HCT116 (cell line): ENCODE results near the gene TXNDC15. TPM values are rescaled to one million over a fixed set of nuclear protein-coding genes. Genes with fewer than 3 reads are reported as not detected.

Source experiments
- ATAC-seq: fragments of 200-7000 bp; cut with Tn5 transposase; 2 replicates; pipeline ENCODE4 v1.9.1; 2020; ENCODE audit warnings: mild to moderate bottlenecking, moderate library complexity
- BruUV-seq: library from RNA; stranded (reverse); fragments of 400-500 nt; replicated peaks from 2 replicates; lab custom pipeline; 2021; lab: Mats Ljungman, UMichigan
- CTCF ChIA-PET: fragments of 300-600 bp; sonication (Branson Sonifier 250); formaldehyde crosslinking; loops from one replicate; lab custom pipeline; 2021; ENCODE audit warnings: antibody characterized with exemption; lab: Charles Lee
- POLR2A ChIA-PET: fragments of 300-600, 350-600 bp; sonication (Branson Sonifier 250); formaldehyde crosslinking; loops from one replicate; lab custom pipeline; 2021; ENCODE audit warnings: antibody characterized with exemption; lab: Charles Lee
- RAD21 ChIA-PET, 2 experiments: fragments of 300-600 bp; sonication (Branson Sonifier 250); formaldehyde crosslinking; loops; one replicate each; lab custom pipeline; 2023; ENCODE audit warnings: low total read pairs in 2 of 2; ENCODE audit not compliant: uncharacterized antibody in 2 of 2, unreplicated experiment in 2 of 2, low non-redundant PET in 1 of 2; lab: Charles Lee
- DNase-seq: peaks from one replicate; pipeline ENCODE4 v3.0.0-alpha.2; 2010; ENCODE audit warnings: low read depth, low spot score
- H2AFZ ChIP-seq: fragments of 200-600 bp; shearing (Covaris generic), sonication (generic); 2 replicates; pipeline ENCODE4 v1.6.1; 2017; ENCODE audit warnings: low read depth, mixed run types, mixed read lengths, antibody characterized with exemption, low read length; ENCODE audit not compliant: poor library complexity, severe bottlenecking
- H3K27ac ChIP-seq: 2 replicates; pipeline ENCODE4 v1.5.1; 2012; ENCODE audit warnings: low read depth, low read length
- H3K27me3 ChIP-seq: fragments of 200-600 bp; sonication (generic); 2 replicates; pipeline ENCODE4 v1.6.1; 2016; ENCODE audit warnings: mixed run types, low read length, mixed read lengths; ENCODE audit not compliant: insufficient read depth
- H3K36me3 ChIP-seq, 2 experiments: fragments of 200-500 bp in 1 of 2; fragments of 200-600 bp in 1 of 2; sonication (Bioruptor generic) in 1 of 2; sonication (generic) in 1 of 2; 2 replicates each; pipeline versions ENCODE4 v1.5.1 to v1.6.1; 2014 to 2016; ENCODE audit warnings: low read length in 2 of 2, inconsistent platforms in 1 of 2, mixed read lengths in 1 of 2, mixed run types in 1 of 2; ENCODE audit not compliant: insufficient read depth in 2 of 2, control insufficient read depth in 1 of 2
- H3K4me1 ChIP-seq, 2 experiments: fragments of 200-600 bp in 1 of 2; sonication (generic) in 1 of 2; 2 replicates each; pipeline versions ENCODE4 v1.5.1 to v1.6.1; 2012 to 2017; ENCODE audit warnings: low read length in 2 of 2, inconsistent platforms in 1 of 2, mild to moderate bottlenecking in 1 of 2, mixed read lengths in 1 of 2, mixed run types in 1 of 2, moderate library complexity in 1 of 2; ENCODE audit not compliant: insufficient read depth in 2 of 2, control insufficient read depth in 1 of 2
- H3K4me2 ChIP-seq: fragments of 200-600 bp; sonication (generic); 2 replicates; pipeline ENCODE4 v1.6.1; 2017; ENCODE audit warnings: mixed run types, low read length, mixed read lengths
- H3K4me3 ChIP-seq, 2 experiments: fragments of 200-600 bp in 1 of 2; sonication (generic) in 1 of 2; replicated peaks in 1 of 2; 2 replicates each; pipeline ENCODE4 v1.5.1; 2011 to 2016; ENCODE audit warnings: low read length in 2 of 2, control low read depth in 1 of 2, low read depth in 1 of 2, mild to moderate bottlenecking in 1 of 2, mixed read lengths in 1 of 2, mixed run types in 1 of 2
- H3K79me2 ChIP-seq: fragments of 200-600 bp; sonication (generic); 2 replicates; pipeline ENCODE4 v1.6.1; 2017; ENCODE audit warnings: mild to moderate bottlenecking, mixed run types, low read length, moderate library complexity, mixed read lengths; ENCODE audit not compliant: insufficient read depth
- H3K9ac ChIP-seq: fragments of 200-600 bp; sonication (generic); 2 replicates; pipeline ENCODE4 v1.6.1; 2016; ENCODE audit warnings: low read length, mixed read lengths
- H3K9me2 ChIP-seq: fragments of 200-600 bp; sonication (generic), shearing (Covaris generic); 2 replicates; pipeline ENCODE4 v1.6.1; 2017; ENCODE audit warnings: mixed run types, mild to moderate bottlenecking, moderate library complexity; ENCODE audit not compliant: insufficient read depth
- H3K9me3 ChIP-seq, 2 experiments: fragments of 200-500 bp in 1 of 2; fragments of 200-600 bp in 1 of 2; sonication (Bioruptor generic) in 1 of 2; sonication (generic) in 1 of 2; 2 replicates each; pipeline ENCODE4 v1.6.1; 2014 to 2017; ENCODE audit warnings: low read length in 2 of 2, mixed read lengths in 2 of 2, inconsistent platforms in 1 of 2, low read depth in 1 of 2, mild to moderate bottlenecking in 1 of 2, mixed run types in 1 of 2, moderate library complexity in 1 of 2; ENCODE audit not compliant: control insufficient read depth in 1 of 2, insufficient read depth in 1 of 2
- H4K20me1 ChIP-seq: fragments of 200-600 bp; sonication (generic), shearing (Covaris generic); 2 replicates; pipeline ENCODE4 v1.6.1; 2017; ENCODE audit warnings: mixed run types, mild to moderate bottlenecking, moderate library complexity; ENCODE audit not compliant: insufficient read depth
- FOSL1 ChIP-seq: IDR thresholded peaks from 2 replicates; pipeline ENCODE4 v1.6.1; 2012; ENCODE audit warnings: low read depth
- JUND ChIP-seq: IDR thresholded peaks from 2 replicates; pipeline ENCODE4 v1.6.1; 2012
- SP1 ChIP-seq: IDR thresholded peaks from 2 replicates; pipeline ENCODE4 v1.6.1; 2012; ENCODE audit warnings: low read depth
- ZFX ChIP-seq: fragments of 450-650 bp; IDR thresholded peaks from 2 replicates; pipeline ENCODE4 v1.6.1; 2017
- intact Hi-C: fragments of 100-400 bp; cut with micrococcal nuclease; formaldehyde crosslinking; loops from 2 replicates; pipeline ENCODE4 v1.10.0; 2022
- total RNA-seq: library from RNA; stranded (reverse); gene quantifications from one replicate; pipeline ENCODE4 v1.2.1, GENCODE V29; 2021; ENCODE audit not compliant: unreplicated experiment
- TF ChIP-seq, protein P1 (sequence below): IDR thresholded peaks from 2 replicates; pipeline ENCODE4 v1.6.1; 2012; ENCODE audit warnings: low read depth
- TF ChIP-seq, protein P2 (sequence below), 3 experiments: fragments of 200-600 bp in 1 of 3; sonication (generic) in 1 of 3; IDR thresholded peaks in 2 of 3; conservative IDR thresholded peaks in 1 of 3; 2 replicates each; pipeline ENCODE4 v1.5.1; 2012 to 2017; ENCODE audit warnings: low read depth in 2 of 3, low read length in 2 of 3, antibody characterized with exemption in 1 of 3, borderline replicate concordance in 1 of 3, control low read depth in 1 of 3, mild to moderate bottlenecking in 1 of 3, mixed read lengths in 1 of 3, mixed run types in 1 of 3, moderate library complexity in 1 of 3; ENCODE audit not compliant: insufficient read depth in 1 of 3

The TXNDC15 gene
- total RNA-seq, 1 experiment from 2014 or later: 17.8 TPM

DNA sequence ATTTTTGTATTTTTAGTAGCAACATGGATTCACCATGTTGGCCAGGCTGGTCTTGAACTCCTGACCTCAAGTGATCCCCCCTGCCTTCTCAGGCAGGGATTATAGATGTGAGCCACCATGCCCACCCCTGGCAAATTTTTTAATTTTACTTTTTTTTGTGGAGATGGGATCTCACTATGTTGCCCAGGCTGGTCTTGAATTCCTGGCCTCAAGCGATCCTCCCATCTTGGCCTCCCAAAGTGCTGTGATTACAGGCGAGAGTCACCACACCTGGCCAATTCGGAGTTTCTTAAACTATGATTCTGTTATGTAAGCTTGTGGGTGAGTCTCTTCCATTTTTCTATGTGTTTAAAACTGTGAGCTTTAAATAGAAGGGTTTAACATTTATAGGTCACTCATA, 58.3 kb downstream of the TXNDC15 start:
- no peaks in the 10 kb centered on the region for H3K9me3 ChIP-seq
- H3K27me3 ChIP-seq: no peaks in the 10 kb centered on the region
- H3K36me3 ChIP-seq: 0 out of 4 replicates have a peak, but pooled peaks cover 0 to 4% of the 10 kb centered on the region in 2 experiments
- no peak overlapping the region for H3K27ac ChIP-seq
- intact Hi-C loops: no loop called here
- H3K4me2 ChIP-seq: no peak overlapping the region
- no peaks in the 10 kb centered on the region for H3K4me1 ChIP-seq
- no peak for ATAC-seq
- H3K79me2 ChIP-seq: no peaks in the 10 kb centered on the region
- no peak overlapping the region for H3K4me3 ChIP-seq
- DNase-seq: no peak
- H2AFZ ChIP-seq: no peak overlapping the region
- BruUV-seq: no TSS peak
- ChIA-PET CTCF (no interaction called here), POLR2A (no interaction called here), RAD21 (no interaction called here)
- no peak for TF ChIP-seq SP1
- TF ChIP-seq, protein P1, sequence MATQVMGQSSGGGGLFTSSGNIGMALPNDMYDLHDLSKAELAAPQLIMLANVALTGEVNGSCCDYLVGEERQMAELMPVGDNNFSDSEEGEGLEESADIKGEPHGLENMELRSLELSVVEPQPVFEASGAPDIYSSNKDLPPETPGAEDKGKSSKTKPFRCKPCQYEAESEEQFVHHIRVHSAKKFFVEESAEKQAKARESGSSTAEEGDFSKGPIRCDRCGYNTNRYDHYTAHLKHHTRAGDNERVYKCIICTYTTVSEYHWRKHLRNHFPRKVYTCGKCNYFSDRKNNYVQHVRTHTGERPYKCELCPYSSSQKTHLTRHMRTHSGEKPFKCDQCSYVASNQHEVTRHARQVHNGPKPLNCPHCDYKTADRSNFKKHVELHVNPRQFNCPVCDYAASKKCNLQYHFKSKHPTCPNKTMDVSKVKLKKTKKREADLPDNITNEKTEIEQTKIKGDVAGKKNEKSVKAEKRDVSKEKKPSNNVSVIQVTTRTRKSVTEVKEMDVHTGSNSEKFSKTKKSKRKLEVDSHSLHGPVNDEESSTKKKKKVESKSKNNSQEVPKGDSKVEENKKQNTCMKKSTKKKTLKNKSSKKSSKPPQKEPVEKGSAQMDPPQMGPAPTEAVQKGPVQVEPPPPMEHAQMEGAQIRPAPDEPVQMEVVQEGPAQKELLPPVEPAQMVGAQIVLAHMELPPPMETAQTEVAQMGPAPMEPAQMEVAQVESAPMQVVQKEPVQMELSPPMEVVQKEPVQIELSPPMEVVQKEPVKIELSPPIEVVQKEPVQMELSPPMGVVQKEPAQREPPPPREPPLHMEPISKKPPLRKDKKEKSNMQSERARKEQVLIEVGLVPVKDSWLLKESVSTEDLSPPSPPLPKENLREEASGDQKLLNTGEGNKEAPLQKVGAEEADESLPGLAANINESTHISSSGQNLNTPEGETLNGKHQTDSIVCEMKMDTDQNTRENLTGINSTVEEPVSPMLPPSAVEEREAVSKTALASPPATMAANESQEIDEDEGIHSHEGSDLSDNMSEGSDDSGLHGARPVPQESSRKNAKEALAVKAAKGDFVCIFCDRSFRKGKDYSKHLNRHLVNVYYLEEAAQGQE: no peak
- no peak for TF ChIP-seq ZFX
- TF ChIP-seq, protein P2, sequence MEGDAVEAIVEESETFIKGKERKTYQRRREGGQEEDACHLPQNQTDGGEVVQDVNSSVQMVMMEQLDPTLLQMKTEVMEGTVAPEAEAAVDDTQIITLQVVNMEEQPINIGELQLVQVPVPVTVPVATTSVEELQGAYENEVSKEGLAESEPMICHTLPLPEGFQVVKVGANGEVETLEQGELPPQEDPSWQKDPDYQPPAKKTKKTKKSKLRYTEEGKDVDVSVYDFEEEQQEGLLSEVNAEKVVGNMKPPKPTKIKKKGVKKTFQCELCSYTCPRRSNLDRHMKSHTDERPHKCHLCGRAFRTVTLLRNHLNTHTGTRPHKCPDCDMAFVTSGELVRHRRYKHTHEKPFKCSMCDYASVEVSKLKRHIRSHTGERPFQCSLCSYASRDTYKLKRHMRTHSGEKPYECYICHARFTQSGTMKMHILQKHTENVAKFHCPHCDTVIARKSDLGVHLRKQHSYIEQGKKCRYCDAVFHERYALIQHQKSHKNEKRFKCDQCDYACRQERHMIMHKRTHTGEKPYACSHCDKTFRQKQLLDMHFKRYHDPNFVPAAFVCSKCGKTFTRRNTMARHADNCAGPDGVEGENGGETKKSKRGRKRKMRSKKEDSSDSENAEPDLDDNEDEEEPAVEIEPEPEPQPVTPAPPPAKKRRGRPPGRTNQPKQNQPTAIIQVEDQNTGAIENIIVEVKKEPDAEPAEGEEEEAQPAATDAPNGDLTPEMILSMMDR (IDR thresholded peaks at IDR 0.05 in 2 of 3, conservative IDR thresholded peaks at IDR 0.05 in 1 of 3; ENCODE audit: borderline replicate concordance in 1 of 3, insufficient read depth in 1 of 3, low read depth in 2 of 3, low read length in 2 of 3): no peak
- TF ChIP-seq FOSL1: no peak
- no peak for TF ChIP-seq JUND
- no peak overlapping the region for H3K9ac ChIP-seq
- H4K20me1 ChIP-seq: no peaks in the 10 kb centered on the region
- no peaks in the 10 kb centered on the region for H3K9me2 ChIP-seq
